Stimulated activated CD4-positive, alpha-beta T cell treated with anti-CD3 and anti-CD28 coated beads, TNF-alpha, amount 100 ng/mL, for 48 hours (primary cell): ENCODE measurements around the gene NRXN3.

Source experiments
- DNase-seq, 3 donors: peaks; one replicate each; pipeline ENCODE4 v3.0.0-alpha.2; 2020; ENCODE audit warnings: low read depth in 3 of 3

Gene NRXN3

DNA sequence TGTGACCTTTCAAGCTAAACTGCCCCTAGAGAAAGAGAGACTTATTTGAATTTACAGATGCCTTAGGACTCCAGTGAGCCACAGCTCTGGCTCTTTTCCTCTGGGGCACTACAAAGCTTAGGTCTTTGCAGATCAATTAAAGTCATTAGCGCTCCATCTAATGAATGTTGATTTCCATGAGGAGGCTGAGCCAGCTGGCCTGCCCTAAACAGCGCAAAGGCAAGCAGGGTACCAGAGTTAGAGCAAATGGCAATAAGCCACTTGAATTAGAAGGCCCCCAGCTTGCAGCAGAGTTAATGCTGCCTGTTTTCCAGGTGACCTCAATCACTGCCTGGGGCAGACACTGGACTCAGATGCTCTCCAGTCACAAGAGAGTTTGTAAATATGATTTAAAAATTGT is 1345.8 kb downstream of the NRXN3 start:
- DNase-seq = no peak

DNA sequence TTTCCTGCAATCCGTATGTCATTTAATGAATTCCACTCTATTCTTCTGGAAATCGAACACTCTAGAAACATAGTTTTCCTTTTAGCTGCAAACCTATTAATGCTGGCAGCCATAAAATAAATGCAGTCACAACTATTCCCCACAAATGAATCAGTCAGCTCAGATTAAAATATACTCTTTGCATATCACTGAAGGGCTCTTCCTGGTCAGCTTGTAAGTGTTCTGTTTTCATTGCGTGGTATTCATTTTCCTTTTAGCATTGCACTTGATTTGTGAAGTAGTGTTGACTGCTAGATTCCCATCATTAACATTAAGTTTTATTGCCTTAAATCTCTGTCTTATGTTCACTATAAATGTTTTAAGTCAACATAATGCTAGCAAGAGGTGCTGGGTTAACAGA is 1355.2 kb downstream of the NRXN3 start:
- DNase-seq = no peak

DNA sequence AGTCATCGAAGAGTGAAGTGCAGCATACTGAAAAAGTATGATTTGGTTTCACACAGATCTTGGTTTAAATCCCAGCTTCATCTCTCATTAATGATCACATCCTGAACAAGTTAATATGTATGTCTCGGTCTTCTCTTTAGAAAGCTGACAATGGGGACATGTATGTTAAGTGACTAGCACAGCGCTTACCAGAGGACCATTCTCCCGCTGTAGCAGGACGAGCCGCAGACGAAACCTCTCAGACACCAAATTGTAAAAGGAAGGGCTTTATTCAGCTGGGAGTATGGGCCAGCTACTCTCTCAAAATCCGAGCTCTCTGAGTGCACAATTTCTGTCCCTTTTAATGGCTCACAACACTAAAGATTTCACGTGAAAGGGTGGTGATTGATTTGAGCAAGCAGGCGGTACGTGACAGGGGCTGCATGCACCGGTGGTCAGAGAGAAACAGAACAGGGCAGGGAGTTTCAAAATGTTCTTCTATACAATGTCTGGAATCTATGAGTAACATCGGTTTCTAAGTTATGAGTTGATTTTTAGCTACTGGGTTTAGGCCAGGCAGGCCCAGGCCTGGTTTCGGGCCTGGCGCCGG is 1358.7 kb downstream of the NRXN3 start:
- DNase-seq = no peak

DNA sequence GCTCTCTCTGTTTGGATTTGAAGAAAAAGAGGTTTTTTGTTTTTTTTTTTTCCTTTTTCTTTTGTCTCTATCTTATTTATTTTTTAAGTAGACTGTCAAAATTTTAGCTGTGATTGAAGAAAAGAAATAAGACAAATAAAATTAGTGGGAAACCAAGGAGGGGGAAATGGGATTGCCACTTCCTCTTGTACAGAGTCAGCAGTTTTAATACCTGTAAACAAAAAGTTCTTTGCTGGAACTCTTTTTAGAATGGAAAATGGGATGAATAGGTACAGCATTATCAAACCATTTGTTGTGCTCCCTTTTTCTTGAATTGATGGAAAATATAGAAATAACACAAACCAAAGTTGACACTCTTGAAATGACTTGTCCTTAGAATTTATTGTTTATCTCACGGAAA is 1360.4 kb downstream of the NRXN3 start:
- DNase-seq = no peak

DNA sequence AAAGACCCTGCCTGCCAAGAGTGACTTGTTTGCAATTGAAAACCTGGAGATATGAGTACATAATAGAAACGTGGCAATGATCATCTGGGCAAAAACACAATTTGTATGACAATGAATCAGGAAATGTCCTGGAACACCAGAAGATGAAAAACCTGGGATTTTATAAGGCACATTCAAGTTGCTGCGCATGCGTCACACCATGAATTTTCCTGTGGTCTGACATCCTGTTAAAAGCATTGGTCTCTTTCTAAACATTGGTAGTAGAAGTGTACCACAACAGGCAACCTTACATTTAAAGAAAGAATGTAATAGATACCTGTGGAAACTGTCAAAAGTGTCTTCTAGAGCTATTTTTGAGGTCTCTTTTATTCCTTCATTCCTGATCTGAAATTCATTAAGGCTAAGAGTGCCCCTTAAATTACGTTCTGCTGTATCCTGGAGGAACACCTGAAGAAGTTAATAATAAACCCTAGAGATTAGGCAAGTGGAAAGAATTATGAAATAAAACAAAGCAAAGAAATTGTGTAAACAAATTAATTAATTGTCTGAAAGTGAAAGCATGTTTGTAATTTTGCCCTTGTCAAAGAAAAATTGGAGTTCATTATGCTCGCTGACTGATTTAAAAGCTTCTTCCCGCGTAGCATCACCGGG is 1364.7 kb downstream of the NRXN3 start:
- no peak for DNase-seq

DNA sequence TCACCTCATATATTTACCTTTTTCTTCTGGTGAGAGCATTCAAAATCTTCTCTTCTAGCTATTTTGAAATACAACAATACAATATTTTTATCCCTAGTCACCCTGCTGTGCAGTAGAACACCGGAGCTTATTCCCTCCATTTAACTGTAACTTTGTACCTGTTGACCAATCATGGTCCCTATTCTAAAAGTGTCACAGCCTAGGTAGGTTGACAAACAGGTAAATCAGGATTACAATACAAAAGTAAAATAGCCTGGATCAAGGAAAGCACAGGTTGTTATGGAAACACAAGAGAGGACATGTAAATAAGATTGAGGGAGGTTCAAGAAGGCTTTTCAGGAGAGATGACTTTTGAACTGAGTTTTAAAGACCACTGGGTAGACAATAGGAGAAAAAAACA is 1370.2 kb downstream of the NRXN3 start:
- DNase-seq = no peak

DNA sequence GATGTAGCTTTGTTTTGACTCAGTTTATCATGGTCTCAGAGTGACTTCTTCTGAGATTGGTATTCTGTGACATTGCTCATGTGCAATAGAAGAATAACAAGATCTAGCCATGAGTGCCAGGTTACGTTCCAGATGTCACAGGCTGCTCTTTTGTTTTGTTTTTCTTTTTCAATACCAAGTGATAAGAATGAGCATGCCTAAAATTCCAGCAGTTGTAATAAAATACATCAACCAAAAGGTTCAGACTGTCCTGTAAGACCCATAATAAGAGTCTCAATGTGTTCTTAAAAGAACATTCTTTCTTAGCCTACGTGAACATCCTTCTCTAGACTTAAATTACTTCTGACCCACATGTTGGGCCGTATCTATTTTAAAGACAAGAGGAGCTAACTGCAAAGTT is 1371.9 kb downstream of the NRXN3 start:
- no peak for DNase-seq

DNA sequence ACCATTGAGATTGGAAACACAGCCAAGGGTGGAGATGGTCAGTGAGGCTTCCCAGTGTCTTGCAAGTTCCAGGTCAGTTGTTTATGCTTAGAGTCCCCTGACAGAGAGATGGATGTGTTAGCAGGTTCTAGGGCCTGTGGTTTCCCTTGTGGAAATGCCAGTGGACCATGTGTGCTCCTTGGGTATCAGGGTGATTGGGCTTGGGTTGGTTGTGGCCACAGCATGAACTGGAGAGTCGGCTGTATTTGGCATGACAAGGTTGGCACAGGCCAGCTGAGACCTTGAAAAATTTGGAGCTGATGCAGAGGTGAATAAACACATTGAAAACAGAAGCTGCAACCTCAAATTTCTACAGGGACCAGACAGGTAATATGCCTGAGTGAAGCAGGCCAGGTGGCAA is 1373.2 kb downstream of the NRXN3 start:
- DNase-seq = no peak

DNA sequence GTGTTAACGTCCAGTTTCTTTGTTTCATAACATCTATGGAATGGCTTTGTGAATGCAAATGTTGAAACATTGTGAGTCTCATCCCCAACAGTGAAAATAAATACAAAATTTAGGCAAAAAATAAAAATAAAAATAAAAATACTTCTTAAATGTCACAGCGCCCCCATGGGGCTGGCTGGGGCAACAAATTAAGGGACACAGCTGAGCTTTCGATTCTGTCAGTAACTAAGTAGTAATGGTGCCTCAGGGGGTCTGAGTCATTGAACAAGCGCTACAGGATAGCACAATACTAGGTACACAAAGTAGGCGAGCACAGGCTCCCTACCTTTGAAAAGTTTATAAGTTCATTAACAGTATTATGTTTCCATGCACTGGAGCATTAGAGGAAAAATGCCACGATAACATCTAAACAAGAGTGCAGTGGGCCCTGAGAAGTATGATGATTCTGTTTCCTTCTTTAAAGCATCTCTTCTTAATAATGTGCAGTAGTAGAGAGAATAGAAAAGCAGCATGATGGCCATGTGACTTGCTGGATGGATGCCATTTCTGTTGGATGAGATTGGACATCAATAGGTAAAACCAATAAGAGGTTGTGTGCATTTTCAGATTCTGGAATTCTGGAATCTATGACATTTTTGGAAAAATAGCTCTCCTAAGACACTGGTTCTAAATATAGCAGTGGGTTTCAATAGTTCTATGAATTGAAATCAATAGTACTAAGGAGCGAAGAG is 1374.0 kb downstream of the NRXN3 start:
- no peak for DNase-seq

DNA sequence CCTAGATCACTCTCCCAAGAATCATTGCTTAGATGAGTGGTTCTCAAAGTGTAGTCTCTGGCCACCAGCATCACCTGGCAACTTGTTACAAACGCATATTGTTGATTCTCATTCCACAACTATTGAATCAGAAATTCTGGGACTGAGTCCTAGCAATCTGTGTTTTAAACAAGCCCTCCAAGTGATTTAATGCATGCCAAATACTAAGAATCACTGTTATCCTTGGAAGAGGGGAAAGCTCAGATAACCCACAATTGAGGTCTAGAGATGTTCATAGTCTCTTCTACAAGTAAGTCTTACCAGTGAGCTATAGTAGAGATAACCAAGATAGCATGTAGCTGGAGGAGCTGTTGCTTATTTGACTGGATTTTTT is 1374.5 kb downstream of the NRXN3 start:
- no peak for DNase-seq

DNA sequence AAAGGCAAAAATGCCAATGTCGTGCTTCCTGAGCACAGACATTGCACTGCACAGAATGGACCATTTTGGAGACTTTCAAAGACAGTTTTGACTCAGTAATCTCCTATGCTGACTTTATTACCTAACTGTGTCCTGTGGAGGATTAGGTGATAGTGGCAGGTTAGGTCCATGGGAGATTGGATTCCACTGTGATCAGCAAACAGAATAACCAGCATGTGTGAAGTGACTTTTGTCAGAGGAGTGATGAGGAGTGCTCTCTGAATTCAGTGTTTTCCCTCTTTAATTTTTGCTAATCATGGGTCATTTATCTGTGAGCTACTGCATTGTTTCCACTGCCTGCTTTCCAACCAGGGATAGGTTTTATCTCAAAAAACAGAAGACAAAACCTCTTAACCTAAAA is 1378.7 kb downstream of the NRXN3 start:
- DNase-seq = no peak

DNA sequence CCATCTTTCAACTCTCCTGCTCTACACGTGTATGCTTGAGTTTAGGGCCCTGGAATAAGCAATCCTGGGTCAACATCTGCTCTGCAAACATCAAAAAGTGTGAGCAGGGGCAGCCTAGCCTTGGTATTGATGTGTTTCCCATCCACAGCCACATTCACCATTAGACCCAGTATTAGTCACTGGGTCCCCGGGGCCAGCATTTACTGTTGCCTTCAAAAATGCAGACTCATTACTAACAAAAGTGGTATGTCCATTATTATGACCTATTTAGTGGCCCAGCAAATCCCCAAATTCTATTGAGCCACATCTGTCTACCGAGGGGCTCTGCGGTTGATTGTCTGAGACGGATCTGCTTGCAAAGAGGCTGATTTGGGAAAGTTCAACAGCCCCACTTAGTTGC is 1379.3 kb downstream of the NRXN3 start:
- no peak for DNase-seq

DNA sequence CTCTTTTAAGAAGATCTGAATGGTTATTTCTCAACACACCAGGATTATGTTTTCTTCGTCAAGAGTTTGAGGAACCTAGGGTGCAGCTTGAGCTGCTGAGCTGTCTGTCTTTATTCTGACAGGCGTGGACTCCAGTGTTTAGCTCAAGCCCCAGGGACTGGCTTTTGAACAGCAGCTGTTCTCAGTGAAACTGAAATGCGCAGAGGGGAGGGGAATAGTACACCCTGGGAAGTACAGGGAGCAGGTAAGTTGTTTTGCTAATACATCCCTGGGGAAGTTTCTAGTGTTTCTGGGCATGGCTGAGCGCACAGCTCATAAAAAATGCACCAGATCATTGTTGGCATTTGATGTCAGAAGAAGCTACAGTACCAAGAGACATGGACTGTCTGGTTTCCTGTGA is 1381.3 kb downstream of the NRXN3 start:
- DNase-seq = no peak

DNA sequence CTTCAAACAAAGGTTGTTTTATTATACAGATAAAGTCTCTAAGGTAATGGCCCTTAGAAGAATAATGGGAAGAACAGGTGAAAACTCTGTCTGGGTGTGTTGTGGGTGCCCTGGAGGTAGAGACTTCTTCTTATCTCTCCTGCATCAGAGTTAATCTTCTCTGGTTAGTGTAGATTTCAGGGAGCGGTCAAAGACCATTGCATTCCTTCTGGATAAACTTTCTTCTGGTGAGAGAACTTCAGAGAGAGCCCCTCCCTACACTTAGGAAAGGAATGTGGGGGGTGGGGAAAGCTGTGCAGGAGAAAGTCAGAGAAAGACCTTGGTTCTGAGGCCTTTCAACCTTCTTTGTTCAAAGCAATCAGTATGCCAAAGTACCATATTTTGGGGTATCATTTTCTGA is 1382.6 kb downstream of the NRXN3 start:
- no peak for DNase-seq

DNA sequence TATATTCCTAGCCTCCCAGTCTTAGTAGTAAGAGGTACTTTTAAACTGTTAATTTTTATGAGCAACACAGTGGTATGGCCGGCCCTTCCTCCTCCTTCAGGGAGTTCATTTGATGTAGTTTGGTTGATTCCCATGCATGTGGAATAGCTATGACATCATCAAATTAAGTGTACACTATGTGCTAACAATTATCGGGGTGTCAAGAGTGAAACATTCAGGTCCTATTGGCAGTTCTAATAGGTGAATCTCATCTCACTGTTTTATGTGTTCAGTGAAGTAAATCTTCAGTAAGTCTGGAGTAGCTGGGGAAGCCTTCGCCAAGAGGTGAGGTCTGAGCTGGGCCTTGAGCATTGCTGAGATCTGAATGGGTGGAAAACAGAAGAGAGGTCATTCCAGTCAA is 1384.6 kb downstream of the NRXN3 start:
- no peak for DNase-seq

DNA sequence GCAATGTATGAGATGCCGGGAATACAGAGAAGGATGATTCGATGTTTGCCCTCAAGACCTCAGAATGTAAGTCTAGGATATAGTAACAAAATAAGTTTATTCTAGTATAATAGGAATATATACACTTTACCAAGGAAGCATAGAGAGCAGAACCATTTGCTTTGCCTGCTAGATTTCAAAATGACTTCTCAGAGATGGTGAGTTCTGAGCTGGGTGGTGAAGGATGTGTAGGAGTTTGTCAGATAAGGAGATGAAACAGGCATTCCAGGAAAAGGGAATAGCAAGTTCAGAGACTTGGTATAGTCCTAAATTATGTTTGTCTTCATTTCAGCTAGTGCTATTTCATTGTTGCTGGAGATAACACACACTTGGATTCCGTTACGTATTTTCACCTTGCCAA is 1385.3 kb downstream of the NRXN3 start:
- DNase-seq = no peak

DNA sequence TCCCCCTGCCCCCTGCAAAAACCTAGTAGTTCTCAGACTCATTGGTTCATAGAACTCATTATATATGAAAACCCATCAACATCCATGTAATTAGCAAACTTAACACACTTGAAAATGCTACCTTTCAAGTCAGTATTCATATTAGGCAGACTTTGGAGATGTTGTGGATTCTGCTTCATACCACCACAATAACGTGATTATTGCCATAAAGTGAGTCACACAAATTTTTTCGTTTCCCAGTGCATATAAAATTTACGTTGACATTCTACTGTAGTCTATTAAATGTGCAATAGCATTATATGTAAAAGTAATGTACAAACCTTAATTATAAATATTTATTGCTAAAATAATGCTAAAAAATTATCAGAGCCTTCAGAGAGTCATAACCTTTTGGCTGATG is 1387.1 kb downstream of the NRXN3 start:
- DNase-seq = no peak

DNA sequence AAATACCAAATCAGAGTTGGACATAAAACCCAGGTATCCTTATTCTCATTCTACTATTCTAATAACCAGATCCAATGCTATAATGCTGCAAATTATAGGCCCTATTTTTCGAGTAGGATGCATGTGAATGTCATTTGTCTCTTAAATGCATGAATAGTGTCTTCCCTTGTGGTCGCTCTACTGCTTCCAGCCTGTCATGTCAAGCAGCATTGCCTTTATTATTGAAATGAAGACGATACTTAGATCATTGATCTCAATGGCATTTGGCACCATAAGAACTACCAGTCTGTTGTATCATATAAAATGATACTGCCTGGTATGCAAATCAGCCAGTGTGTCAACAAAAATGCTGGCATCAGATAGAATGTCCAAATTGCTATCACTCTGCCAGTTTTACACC is 1392.0 kb downstream of the NRXN3 start:
- DNase-seq = no peak

DNA sequence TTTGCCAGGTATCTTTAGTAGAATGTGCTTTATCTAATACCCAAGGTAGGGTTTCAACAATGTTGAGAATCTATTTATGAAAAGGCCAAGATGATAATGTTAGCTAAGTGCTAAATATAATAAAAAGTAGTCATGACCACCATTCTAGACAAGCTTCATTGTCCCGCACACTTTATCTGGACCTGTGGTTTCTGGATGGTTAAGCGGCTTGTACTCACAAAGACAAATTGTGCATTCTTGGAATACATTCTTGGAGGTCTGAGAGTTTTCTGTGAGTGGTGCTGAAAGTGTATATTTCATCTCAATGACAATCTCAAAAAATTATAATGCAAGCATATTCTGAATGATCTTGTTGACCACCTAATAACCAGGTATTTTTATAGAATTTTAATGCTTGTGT is 1394.2 kb downstream of the NRXN3 start:
- DNase-seq = no peak

DNA sequence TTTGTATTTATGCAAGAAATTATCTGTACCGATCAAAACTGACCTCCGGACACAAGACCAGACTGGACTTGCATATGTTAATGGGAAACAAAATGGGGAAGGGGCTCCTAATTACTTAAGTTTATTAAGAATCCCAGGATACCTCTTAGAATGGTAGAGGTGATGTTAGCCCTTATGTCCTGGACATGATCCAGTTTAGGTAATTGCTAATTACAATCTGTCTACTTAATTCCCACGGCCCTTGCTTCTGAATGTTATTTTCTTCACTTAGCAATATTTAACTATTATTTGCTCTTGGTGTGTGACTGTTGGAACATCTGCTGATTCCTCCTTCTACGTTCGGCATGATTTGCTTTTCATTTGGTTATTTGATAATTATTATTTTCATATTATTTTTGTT is 1397.1 kb downstream of the NRXN3 start:
- DNase-seq = no peak

DNA sequence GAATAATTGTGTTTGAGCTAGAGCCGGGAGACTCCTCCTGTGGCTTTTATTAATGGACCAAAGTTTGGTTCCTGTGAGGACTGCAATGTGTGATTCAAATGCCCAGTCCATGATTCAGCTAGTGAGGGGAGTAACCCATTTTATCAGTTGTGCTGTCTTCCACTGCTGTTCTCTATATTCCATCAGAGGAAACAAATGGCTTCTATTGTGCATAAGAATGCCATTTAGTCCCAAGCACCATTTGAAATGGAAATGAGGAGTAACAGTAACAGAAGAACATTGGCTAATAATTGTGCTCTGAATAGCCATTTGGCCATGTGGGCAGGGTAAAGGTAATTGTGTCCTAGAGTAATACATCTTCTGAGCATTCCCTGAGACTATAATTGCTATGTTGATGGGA is 1398.4 kb downstream of the NRXN3 start:
- DNase-seq = no peak

DNA sequence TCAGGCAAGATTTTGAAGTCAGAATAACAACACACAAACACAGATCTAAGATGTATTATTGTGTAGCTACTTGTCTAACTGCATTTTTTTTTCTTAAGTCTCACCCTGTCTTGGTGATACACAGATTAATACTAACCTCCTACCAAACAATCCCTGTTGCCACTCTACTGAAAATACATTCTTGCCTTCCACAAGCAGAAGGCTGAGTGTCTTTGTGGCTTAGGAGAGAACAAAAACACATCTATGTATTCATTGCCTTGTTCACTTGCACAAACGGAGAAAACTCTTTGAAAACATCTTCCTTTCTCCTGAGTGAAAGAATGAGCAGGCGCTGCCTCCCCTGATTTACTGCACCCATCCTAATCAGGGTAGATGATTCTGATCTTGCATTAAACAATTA is 1398.9 kb downstream of the NRXN3 start:
- no peak for DNase-seq

DNA sequence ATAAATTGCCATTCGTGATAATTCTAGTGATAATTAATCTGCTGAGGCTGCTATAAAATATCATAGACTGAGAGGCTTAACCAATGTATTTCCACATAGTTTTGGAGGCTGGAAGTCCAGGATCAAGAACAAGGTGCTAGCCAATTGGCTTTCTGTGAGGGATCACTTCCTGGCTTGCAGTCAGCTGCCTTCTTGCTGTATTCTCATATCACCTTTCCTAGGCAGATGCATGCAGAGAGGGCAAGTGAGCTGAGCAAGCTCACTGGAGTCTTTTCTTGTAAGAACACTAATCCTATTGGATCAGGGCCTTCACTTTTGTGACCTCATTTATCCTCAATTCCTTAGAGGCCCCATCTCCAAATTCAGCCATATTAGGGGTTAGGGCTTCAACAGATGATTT is 1400.5 kb downstream of the NRXN3 start:
- no peak for DNase-seq

DNA sequence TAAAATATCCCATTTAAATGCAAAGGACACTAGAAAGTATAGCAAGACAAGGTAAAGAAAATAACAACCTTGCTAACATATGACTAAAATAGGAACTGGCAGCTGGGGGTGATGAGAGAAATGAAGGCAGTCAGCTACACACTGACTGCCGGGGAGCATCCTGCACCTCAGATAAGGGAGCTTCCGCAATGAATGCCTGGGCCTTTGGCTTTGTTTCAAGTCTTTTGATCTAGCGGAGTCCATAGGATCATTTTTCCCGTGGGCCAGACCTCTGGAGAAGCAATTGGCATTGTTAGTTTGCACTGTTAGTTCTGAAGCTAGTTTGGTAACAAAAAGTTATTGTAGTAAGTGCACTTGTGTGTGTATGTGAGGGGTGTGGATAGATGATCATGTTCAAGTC is 1401.2 kb downstream of the NRXN3 start:
- DNase-seq = no peak
